ENCODE data around the gene KIAA1549.

DNA sequence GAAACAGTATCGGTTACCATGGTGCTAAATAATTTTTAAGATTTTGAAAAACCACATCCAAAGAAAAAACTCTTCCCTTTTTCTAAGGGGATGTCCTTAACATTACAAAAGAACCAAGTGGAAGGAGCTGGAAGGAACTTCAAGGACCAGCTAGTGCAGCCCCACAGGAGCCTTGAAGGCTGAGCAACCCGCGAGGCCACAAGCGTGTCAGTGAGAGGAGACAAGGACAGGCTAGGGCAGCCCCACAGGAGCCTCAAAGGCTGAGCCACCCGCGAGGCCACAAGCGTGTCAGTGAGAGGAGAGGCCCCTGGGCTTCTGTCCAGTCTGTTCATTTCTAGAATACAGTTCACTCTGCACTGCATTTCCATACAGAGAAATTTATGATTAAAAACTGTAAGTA is 103.1 kb downstream of the KIAA1549 start:
- TF ChIP-seq POLR2A (IDR thresholded peaks at IDR 0.05; ENCODE audit: low read depth) = no peak
- no peak for TF ChIP-seq EP300 (IDR thresholded peaks at IDR 0.05)
